OCI-LY3 (cell line): ENCODE measurements around the gene OSER1.

ENCODE experiments used
- H2AFZ ChIP-seq: fragments of 200-600, 300-600 bp; shearing (Covaris generic); 2 replicates; pipeline ENCODE4 v1.6.0; 2014; ENCODE audit warnings: antibody characterized with exemption, low read depth, low read length
- H3K27ac ChIP-seq: fragments of 200-600, 300-600 bp; sonication (generic); 2 replicates; pipeline ENCODE4 v1.5.1; 2014; ENCODE audit warnings: mild to moderate bottlenecking, low read length, moderate library complexity, mixed read lengths
- H3K27me3 ChIP-seq: fragments of 200-600, 300-600 bp; sonication (generic); 2 replicates; pipeline ENCODE4 v1.6.1; 2014; ENCODE audit warnings: low read depth, low read length, mixed read lengths
- H3K36me3 ChIP-seq: fragments of 200-600, 300-600 bp; sonication (generic); replicated peaks from 2 replicates; pipeline ENCODE3; 2014; ENCODE audit warnings: low read depth, low read length, mixed read lengths
- H3K4me1 ChIP-seq: fragments of 300-600, 200-600 bp; sonication (generic); 2 replicates; pipeline ENCODE4 v1.6.1; 2014; ENCODE audit warnings: low read length, mixed read lengths
- H3K4me2 ChIP-seq: fragments of 200-600, 300-600 bp; sonication (generic); 2 replicates; pipeline ENCODE4 v1.6.1; 2014; ENCODE audit warnings: low read length, mixed read lengths
- H3K4me3 ChIP-seq: fragments of 300-600, 200-600 bp; sonication (generic); 2 replicates; pipeline ENCODE4 v1.5.1; 2014; ENCODE audit warnings: antibody characterized with exemption, mild to moderate bottlenecking, low read length, moderate library complexity
- H3K79me2 ChIP-seq: fragments of 300-600, 200-600 bp; shearing (Covaris generic); 2 replicates; pipeline ENCODE4 v1.6.1; 2014; ENCODE audit warnings: mild to moderate bottlenecking, low read length, mixed read lengths
- H3K9ac ChIP-seq: fragments of 300-600, 200-600 bp; shearing (Covaris generic); 2 replicates; pipeline ENCODE4 v1.6.0; 2014; ENCODE audit warnings: mild to moderate bottlenecking, low read length, moderate library complexity
- H3K9me3 ChIP-seq: fragments of 200-600, 300-600 bp; shearing (Covaris generic); 2 replicates; pipeline ENCODE4 v1.6.1; 2014; ENCODE audit warnings: low read length, mixed read lengths; ENCODE audit not compliant: insufficient read depth
- H4K20me1 ChIP-seq: fragments of 200-600, 300-600 bp; sonication (generic); 2 replicates; pipeline ENCODE4 v1.6.1; 2016; ENCODE audit warnings: low read length, mixed read lengths; ENCODE audit not compliant: insufficient read depth
- EZH2phosphoT487 ChIP-seq: fragments of 200-600 bp; shearing (Covaris generic); IDR thresholded peaks from 2 replicates; pipeline ENCODE4 v1.6.1; 2018; ENCODE audit warnings: antibody characterized with exemption, mixed run types, low read depth
- TF ChIP-seq, protein P1 (sequence below): fragments of 200-600, 300-600 bp; sonication (generic); IDR thresholded peaks from 2 replicates; pipeline ENCODE4 v1.5.1; 2014; ENCODE audit warnings: antibody characterized with exemption, low read length, low read depth

OSER1 gene

GRCh38 chr20:44171775-44172571, 38.6 kb downstream of the OSER1 start:
- peak; percentile 61; the same call in 1 of the 2 replicates for TF ChIP-seq EZH2phosphoT487
- TF ChIP-seq, protein P1, sequence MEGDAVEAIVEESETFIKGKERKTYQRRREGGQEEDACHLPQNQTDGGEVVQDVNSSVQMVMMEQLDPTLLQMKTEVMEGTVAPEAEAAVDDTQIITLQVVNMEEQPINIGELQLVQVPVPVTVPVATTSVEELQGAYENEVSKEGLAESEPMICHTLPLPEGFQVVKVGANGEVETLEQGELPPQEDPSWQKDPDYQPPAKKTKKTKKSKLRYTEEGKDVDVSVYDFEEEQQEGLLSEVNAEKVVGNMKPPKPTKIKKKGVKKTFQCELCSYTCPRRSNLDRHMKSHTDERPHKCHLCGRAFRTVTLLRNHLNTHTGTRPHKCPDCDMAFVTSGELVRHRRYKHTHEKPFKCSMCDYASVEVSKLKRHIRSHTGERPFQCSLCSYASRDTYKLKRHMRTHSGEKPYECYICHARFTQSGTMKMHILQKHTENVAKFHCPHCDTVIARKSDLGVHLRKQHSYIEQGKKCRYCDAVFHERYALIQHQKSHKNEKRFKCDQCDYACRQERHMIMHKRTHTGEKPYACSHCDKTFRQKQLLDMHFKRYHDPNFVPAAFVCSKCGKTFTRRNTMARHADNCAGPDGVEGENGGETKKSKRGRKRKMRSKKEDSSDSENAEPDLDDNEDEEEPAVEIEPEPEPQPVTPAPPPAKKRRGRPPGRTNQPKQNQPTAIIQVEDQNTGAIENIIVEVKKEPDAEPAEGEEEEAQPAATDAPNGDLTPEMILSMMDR, result no peak
- no peak overlapping the region for H3K4me2 ChIP-seq
- no peaks in the 10 kb centered on the region for H3K79me2 ChIP-seq
- no peak overlapping the region for H3K27ac ChIP-seq
- no peak overlapping the region for H3K4me3 ChIP-seq
- H3K36me3 ChIP-seq, result no peaks in the 10 kb centered on the region
- no peak overlapping the region for H2AFZ ChIP-seq
- H3K9me3 ChIP-seq, result no peaks in the 10 kb centered on the region
- H3K4me1 ChIP-seq, result 0 out of 2 replicates have a peak, but pooled peaks cover under 1% of the 10 kb centered on the region
- no peak overlapping the region for H3K9ac ChIP-seq
- peaks cover 59% of the 10 kb centered on the region for H3K27me3 ChIP-seq
- H4K20me1 ChIP-seq, result no peaks in the 10 kb centered on the region

DNA sequence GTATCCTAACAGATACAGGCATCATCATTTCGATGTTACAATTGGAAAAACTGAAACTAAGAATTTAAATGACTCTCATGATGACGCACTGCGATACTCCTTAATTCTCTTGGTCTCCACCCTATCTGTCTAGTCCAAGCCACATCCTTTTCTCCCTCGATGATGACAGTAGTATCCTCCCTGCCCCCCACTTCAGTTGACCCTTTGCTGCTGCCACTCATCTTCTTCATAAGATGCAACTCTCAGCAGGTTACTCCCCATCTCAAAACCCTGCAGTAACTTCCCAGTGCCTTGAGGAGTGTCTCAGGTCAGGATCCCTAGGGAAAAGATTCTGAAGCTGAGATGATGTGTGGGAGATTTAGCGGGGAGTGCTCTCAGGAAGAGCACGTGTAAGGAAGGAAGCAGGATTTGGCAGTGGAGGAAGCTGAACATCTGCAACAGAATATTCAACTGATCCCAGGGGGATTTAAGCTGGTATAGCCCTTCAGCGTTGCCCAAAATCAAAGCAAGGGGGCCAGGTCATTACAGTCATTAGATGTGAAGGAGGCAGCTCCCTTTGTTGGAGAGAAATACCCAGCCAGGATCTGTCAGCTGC, 39.7 kb downstream of the OSER1 start:
- Histone ChIP-seq H3K9ac (no peak overlapping the region), H3K79me2 (no peaks in the 10 kb centered on the region), H3K27me3 (peaks cover 68% of the 10 kb centered on the region), H3K36me3 (no peaks in the 10 kb centered on the region), H3K9me3 (no peaks in the 10 kb centered on the region), H3K4me3 (no peak overlapping the region), H2AFZ (no peak overlapping the region), H3K4me1 (peaks cover 5% of the 10 kb centered on the region; the same call in 1 of the 2 replicates), H3K4me2 (no peak overlapping the region), H3K27ac (no peak overlapping the region), H4K20me1 (no peaks in the 10 kb centered on the region)
- no peak for TF ChIP-seq EZH2phosphoT487
- TF ChIP-seq, protein P1, result no peak

DNA sequence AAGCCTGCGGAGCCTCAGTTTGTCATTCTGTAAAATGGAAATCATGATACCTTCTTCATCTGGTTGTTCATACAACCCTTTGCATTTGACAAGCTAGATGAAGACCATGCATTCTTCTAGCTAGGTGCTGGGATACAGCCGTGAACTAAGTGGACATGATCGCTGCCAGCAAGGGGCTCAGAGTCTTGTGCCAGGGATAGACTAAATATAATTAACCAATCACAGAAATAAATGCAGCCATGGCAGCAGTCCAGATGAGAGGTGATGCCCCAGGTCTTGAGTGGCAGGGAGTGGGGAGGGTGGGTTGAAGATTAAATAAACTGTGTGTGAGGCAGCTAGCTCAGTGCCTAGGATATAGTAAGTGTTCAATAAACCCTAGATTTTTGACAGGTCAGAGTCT, 42.8 kb downstream of the OSER1 start:
- peaks cover 5% of the 10 kb centered on the region; the same call in 1 of the 2 replicates for H3K4me1 ChIP-seq
- no peaks in the 10 kb centered on the region for H3K79me2 ChIP-seq
- TF ChIP-seq, protein P1, result no peak
- no peak for TF ChIP-seq EZH2phosphoT487
- H3K27me3 ChIP-seq, result peaks cover 86% of the 10 kb centered on the region
- no peaks in the 10 kb centered on the region for H4K20me1 ChIP-seq
- H3K4me3 ChIP-seq, result no peak overlapping the region
- H3K9me3 ChIP-seq, result no peaks in the 10 kb centered on the region
- H3K9ac ChIP-seq, result no peak overlapping the region
- no peak overlapping the region for H3K4me2 ChIP-seq
- H3K27ac ChIP-seq, result no peak overlapping the region
- H3K36me3 ChIP-seq, result no peaks in the 10 kb centered on the region
- H2AFZ ChIP-seq, result no peak overlapping the region

DNA sequence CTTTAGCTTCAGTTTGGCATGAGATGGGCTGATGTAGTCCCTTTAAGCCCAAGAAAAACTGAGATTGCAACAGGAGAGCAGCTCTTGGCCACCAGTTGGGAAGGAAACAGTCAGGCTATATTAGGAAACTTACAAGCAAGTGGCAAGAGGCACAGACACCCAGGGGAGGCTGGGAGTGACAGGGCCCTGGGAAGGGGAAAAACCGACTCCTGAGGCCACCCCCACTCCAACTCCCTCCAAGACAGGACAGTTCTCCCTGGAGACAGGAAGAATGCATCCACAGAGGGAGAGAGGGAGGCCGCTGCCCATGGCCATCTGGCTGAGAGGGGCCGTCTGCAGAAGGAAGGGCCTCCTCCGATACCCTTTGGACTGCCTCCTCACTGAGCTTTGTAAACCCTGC, 44.1 kb downstream of the OSER1 start:
- peaks cover 81% of the 10 kb centered on the region for H3K27me3 ChIP-seq
- H3K79me2 ChIP-seq, result no peaks in the 10 kb centered on the region
- no peak overlapping the region for H3K27ac ChIP-seq
- H3K4me1 ChIP-seq, result peaks cover 5% of the 10 kb centered on the region; the same call in 1 of the 2 replicates
- H3K36me3 ChIP-seq, result no peaks in the 10 kb centered on the region
- H4K20me1 ChIP-seq, result no peaks in the 10 kb centered on the region
- H3K4me2 ChIP-seq, result no peak overlapping the region
- TF ChIP-seq, protein P1, result no peak
- no peak for TF ChIP-seq EZH2phosphoT487
- no peak overlapping the region for H3K4me3 ChIP-seq
- no peaks in the 10 kb centered on the region for H3K9me3 ChIP-seq
- no peak overlapping the region for H2AFZ ChIP-seq
- no peak overlapping the region for H3K9ac ChIP-seq
